NB4 (cell line): Measurements from ENCODE around the gene PTCH1.

Source experiments
- DNase-seq: peaks from one replicate; pipeline ENCODE4 v3.0.0; 2010; ENCODE audit warnings: low read depth
- H3K4me3 ChIP-seq: one replicate; pipeline ENCODE4 v1.5.1; 2011; ENCODE audit warnings: mild to moderate bottlenecking, low read depth, low read length, moderate library complexity
- MYC ChIP-seq: IDR thresholded peaks from 2 replicates; pipeline ENCODE4 v1.6.1; 2011; ENCODE audit warnings: low read depth, low read length
- POLR2A ChIP-seq: IDR thresholded peaks from 2 replicates; pipeline ENCODE4 v1.6.1; 2011; ENCODE audit warnings: mild to moderate bottlenecking; ENCODE audit not compliant: insufficient read length; ENCODE audit errors: extremely low read depth
- TF ChIP-seq, protein P1 (sequence below): IDR thresholded peaks from one replicate; pipeline ENCODE4 v1.5.1; 2012; ENCODE audit warnings: low read depth, low read length
- TF ChIP-seq, protein P2 (sequence below): IDR thresholded peaks from 2 replicates; pipeline ENCODE4 v1.6.1; 2011; ENCODE audit warnings: low read depth, low read length

PTCH1 gene

DNA sequence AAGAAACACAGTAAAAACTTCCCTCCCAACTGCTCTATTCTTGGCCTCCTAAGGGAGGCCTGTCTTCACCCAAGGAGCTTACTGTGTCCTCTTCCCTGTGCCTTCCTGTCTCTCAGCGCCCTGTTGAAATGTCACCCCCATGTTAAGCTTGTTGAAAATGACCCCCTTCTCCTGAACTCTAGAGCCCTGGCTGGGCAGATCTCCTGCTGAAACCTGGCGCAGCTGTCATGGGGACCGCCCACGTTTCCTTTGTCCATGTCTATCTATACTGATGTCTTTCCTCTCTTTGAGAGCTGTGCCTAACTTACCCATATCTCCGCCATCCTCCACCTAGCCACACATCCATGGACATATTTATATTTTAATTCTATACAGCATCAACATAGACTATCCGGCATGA is 33.3 kb downstream of the PTCH1 start:
- TF ChIP-seq, protein P1, sequence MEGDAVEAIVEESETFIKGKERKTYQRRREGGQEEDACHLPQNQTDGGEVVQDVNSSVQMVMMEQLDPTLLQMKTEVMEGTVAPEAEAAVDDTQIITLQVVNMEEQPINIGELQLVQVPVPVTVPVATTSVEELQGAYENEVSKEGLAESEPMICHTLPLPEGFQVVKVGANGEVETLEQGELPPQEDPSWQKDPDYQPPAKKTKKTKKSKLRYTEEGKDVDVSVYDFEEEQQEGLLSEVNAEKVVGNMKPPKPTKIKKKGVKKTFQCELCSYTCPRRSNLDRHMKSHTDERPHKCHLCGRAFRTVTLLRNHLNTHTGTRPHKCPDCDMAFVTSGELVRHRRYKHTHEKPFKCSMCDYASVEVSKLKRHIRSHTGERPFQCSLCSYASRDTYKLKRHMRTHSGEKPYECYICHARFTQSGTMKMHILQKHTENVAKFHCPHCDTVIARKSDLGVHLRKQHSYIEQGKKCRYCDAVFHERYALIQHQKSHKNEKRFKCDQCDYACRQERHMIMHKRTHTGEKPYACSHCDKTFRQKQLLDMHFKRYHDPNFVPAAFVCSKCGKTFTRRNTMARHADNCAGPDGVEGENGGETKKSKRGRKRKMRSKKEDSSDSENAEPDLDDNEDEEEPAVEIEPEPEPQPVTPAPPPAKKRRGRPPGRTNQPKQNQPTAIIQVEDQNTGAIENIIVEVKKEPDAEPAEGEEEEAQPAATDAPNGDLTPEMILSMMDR = no peak
- TF ChIP-seq MYC (no peak), POLR2A (no peak)
- TF ChIP-seq, protein P2, sequence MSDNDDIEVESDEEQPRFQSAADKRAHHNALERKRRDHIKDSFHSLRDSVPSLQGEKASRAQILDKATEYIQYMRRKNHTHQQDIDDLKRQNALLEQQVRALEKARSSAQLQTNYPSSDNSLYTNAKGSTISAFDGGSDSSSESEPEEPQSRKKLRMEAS = no peak
- DNase-seq = no peak
- no peak overlapping the region for H3K4me3 ChIP-seq

DNA sequence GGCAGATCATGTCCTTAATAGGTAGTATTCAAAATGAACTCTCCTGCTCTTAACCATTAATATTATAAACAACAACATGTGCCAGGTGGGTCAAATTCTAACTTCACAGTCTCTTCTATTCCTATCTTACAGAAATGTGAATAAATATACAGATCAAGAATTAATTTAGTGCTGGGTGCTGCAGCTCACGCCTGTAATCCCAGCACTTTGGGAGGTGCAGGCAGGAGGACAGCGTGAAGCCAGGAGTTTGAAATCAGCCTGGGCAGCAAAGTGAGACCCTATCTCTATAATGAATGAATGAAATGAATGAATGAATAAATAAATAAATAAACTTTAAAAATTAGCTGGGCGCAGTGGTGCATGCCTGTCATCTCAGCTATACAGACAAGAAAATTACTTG is 34.1 kb downstream of the PTCH1 start:
- no peak for DNase-seq
- no peak for TF ChIP-seq MYC
- no peak overlapping the region for H3K4me3 ChIP-seq

DNA sequence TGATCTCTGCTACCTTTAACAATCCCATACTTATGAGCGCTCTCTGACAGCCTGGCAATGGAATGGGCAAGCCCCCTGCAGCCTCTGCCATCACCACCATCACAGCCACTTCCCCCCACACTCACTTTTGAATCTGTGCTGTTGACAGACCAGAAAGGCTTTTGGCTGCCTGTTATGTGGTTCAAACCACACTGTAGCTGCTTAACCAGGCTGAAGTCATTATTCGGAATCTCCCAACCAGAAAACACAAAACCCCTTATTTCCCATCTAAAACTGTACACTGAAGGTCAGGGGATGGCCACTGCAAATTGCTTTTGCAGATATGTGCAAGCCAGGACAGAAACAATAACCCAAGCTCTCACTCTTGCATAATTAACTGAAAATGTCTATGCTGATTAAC is 35.8 kb downstream of the PTCH1 start:
- DNase-seq = no peak
- no peak overlapping the region for H3K4me3 ChIP-seq
- TF ChIP-seq MYC (no peak), POLR2A (no peak)
- TF ChIP-seq, protein P1 = no peak
- TF ChIP-seq, protein P2 = no peak

DNA sequence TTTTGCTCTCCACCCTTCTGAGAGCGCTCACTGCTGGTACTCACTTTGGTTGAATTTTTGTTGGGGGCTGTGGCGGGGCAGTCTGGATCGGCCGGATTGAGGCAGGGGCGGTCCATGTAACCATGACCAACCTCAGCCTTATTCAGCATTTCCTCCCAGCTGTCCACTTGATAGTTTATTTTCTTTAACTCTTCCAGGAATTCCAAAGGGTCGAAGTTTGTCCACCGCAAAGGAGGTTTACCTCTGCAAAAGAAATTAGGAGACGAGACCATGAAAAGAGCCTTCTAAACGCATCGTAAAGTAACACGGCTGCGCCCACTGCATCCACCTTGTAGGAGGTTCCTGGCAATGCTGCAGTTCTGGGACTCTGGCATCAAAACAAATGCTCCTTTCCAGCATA is 36.4 kb downstream of the PTCH1 start:
- DNase-seq = no peak
- TF ChIP-seq, protein P1 = no peak
- TF ChIP-seq, protein P2 = no peak
- H3K4me3 ChIP-seq = no peak overlapping the region

DNA sequence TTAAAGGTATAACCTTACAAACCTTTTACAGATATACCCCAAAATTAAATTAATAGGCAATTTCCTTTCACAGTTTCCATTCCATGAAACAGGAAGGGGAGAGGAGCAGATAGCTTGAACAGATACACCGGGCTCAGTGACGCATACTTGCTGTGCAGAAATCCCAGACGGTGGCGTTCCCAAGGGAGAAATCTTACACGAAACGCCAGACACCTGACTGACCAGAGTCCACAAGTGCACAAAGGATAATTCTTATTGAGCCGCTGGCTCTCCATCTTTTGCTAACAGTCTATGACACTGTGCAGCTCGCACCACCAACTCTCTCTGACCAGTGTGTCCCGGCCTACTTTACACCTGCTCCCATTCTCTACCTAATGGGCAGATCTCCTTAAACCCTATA is 37.4 kb downstream of the PTCH1 start:
- TF ChIP-seq MYC (no peak), POLR2A (no peak)
- TF ChIP-seq, protein P2 = no peak
- TF ChIP-seq, protein P1 = no peak
- no peak overlapping the region for H3K4me3 ChIP-seq
- DNase-seq = no peak

DNA sequence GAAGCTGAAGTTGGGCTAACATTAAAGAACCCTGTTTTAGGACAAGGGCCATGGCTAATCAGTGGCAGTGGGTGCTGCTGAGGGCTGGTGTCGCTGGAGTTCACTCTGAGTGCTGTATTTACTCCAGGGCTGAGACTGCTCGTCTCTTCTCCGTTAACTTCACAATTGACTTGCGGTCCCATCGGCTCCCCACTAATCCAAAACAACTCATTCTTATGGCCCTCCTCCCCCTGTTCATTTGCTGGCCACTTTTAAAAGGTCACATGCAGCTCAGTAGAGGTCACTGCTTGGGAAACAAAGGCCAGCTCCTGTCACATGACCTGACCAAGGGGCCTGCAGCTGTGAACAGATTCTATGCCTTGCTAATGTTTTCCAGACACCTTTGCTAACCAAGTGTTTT is 38.4 kb downstream of the PTCH1 start:
- TF ChIP-seq, protein P1 = no peak
- TF ChIP-seq POLR2A (no peak), MYC (no peak)
- TF ChIP-seq, protein P2 = no peak
- no peak overlapping the region for H3K4me3 ChIP-seq
- DNase-seq = no peak
